Loucy (cell line): ENCODE measurements around the gene HMCN1.

Source experiments
- CTCF ChIP-seq: fragments of 200-600 bp; sonication (generic); conservative IDR thresholded peaks from 2 replicates; pipeline ENCODE4 v1.5.1; 2014; ENCODE audit warnings: mild to moderate bottlenecking, antibody characterized with exemption, low read length
- EZH2phosphoT487 ChIP-seq: fragments of 200-600 bp; IDR thresholded peaks from 2 replicates; pipeline ENCODE4 v1.6.1; 2018; ENCODE audit warnings: antibody characterized with exemption, mild to moderate bottlenecking, moderate library complexity, borderline replicate concordance

GRCh38 chr1:185956881-185957280 lies 222.7 kb downstream of the HMCN1 start:
- TF ChIP-seq CTCF (no peak), EZH2phosphoT487 (no peak)
